ENCODE measurements around the gene ADNP2.

Gene ADNP2

GRCh38 chr18:80181642-80182461 lies 72.8 kb downstream of the ADNP2 start:
- no peaks in the 10 kb centered on the region for H3K27me3 ChIP-seq (ENCODE audit: insufficient read depth, poor library complexity, severe bottlenecking)
- no peak for TF ChIP-seq REST (IDR thresholded peaks at IDR 0.05; ENCODE audit: insufficient replicate concordance, low read depth)
- no peak for TF ChIP-seq CTCF (IDR thresholded peaks at IDR 0.05; ENCODE audit: insufficient read depth, low read length)
- TF ChIP-seq POLR2AphosphoS5 (IDR thresholded peaks at IDR 0.05; ENCODE audit: low read depth) = peak; percentile 79
- TF ChIP-seq GABPA (IDR thresholded peaks at IDR 0.05; ENCODE audit: low read depth) = no peak
- TF ChIP-seq SPI1 (IDR thresholded peaks at IDR 0.05; ENCODE audit: borderline replicate concordance, low read depth) = no peak

GRCh38 chr18:80182855-80183254 lies 73.8 kb downstream of the ADNP2 start:
- no peak overlapping the region for H3K4me3 ChIP-seq (replicated peaks; ENCODE audit: insufficient read depth, low read length)
- no peaks in the 10 kb centered on the region for H3K27me3 ChIP-seq (ENCODE audit: insufficient read depth, poor library complexity, severe bottlenecking)

More at GRCh38 chr18:80181642-80182461, 72.8 kb downstream of the ADNP2 start:
- peak; percentile 70 to 77 for DNase-seq (ENCODE audit: low read depth in 1 of 2, low spot score in 1 of 2)
- Histone ChIP-seq H3K4me3 (replicated peaks; ENCODE audit: insufficient read depth, low read length) (no peak overlapping the region), H3K27ac (replicated peaks) (no peak overlapping the region)

More at GRCh38 chr18:80182855-80183254, 73.8 kb downstream of the ADNP2 start:
- H3K27ac ChIP-seq (replicated peaks) = no peak overlapping the region
- TF ChIP-seq CTCF (IDR thresholded peaks at IDR 0.05; ENCODE audit: insufficient read depth, low read length) (no peak), REST (IDR thresholded peaks at IDR 0.05; ENCODE audit: insufficient replicate concordance, low read depth) (no peak), SPI1 (IDR thresholded peaks at IDR 0.05; ENCODE audit: borderline replicate concordance, low read depth) (no peak), GABPA (IDR thresholded peaks at IDR 0.05; ENCODE audit: low read depth) (no peak), POLR2AphosphoS5 (IDR thresholded peaks at IDR 0.05; ENCODE audit: low read depth) (no peak)
- DNase-seq (ENCODE audit: low read depth in 1 of 2, low spot score in 1 of 2) = no peak
